ENCODE results near the gene PPP1CA. TPM values are rescaled to one million over a fixed set of nuclear protein-coding genes. Genes with fewer than 3 reads are reported as not detected.

The PPP1CA gene
- total RNA-seq, 1 donor from 2014 or later: 103 TPM

GRCh38 chr11:67392183-67392715, 9.4 kb downstream of the PPP1CA start:
- no peak for DNase-seq (ENCODE audit: low spot score in 2 of 2, unreplicated experiment in 2 of 2)
- H3K4me3 Mint-ChIP-seq: peak overlapping the region; percentile 79
- H3K27ac Mint-ChIP-seq: peak overlapping the region; percentile 82
- H3K9me3 Mint-ChIP-seq: no peaks in the 10 kb centered on the region
- peaks cover 28% of the 10 kb centered on the region for H3K4me1 Mint-ChIP-seq
- no peaks in the 10 kb centered on the region for H3K27me3 Mint-ChIP-seq (ENCODE audit: low read depth)
- no peak for TF ChIP-seq CTCF (IDR thresholded peaks at IDR 0.05; ENCODE audit: unreplicated experiment)
- H3K36me3 Mint-ChIP-seq: no peaks in the 10 kb centered on the region

DNA sequence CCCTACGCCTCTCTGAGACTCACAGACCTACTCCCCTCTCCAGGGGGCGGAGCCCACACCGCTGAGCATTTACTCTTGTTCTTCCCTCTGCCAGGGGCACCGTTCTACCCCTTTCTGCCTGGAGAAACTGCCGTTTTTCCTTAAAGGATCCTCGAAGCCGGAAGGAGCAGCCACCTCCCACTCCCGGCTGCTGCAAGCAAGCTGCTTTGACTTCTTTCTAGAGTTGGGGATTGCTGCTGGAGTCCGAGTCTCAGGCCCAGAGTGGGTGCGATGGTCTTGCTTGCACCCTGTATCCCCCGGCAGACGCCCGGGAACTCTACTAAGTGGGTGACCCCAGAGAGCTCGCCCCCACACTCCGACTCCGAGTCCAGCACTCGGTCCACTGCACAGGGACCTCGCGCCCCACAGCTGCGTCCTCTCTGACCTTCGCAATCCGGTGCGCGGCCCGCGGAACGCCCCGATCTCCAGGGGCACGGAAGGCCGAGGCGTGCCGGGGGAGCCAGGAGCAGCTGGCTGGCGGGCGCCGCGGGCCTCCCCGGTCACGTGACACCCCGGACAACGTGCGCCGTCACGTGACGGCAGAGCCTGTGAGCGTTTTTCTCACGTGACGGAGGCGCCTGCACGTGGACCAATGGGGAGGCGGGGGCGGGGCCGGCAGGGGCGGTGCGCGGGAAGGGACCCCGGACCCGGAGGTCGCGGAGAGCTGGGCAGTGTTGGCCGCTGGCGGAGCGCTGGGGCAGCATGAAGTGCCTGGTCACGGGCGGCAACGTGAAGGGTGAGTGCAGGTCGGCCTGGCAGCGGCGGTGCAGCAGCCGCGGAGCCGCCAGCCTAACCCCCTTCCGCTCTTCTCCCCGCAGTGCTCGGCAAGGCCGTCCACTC, 10.1 kb downstream of the PPP1CA start, which contains the start of gene RAD9A:
Gene RAD9A, plus strand, starts transcription at position 683 of the 879 bp plus-strand sequence. Its CDS starts 59 bp downstream, at position 742.
- Mint-ChIP-seq H3K27me3 (ENCODE audit: low read depth) (no peaks in the 10 kb centered on the region), H3K4me3 (peak within 1 kb of the TSS; percentile 79), H3K36me3 (no peaks in the 10 kb centered on the region), H3K4me1 (peaks cover 25% of the 10 kb centered on the region), H3K9me3 (no peaks in the 10 kb centered on the region), H3K27ac (peak within 1 kb of the TSS; percentile 96)
- DNase-seq (ENCODE audit: low spot score in 2 of 2, unreplicated experiment in 2 of 2): peak; percentile 90 to 93
- no peak for TF ChIP-seq CTCF (IDR thresholded peaks at IDR 0.05; ENCODE audit: unreplicated experiment)

GRCh38 chr11:67390947-67391303, 10.7 kb downstream of the PPP1CA start:
- TF ChIP-seq CTCF (IDR thresholded peaks at IDR 0.05; ENCODE audit: unreplicated experiment): no peak
- Mint-ChIP-seq H3K9me3 (no peaks in the 10 kb centered on the region), H3K27me3 (ENCODE audit: low read depth) (peaks cover under 1% of the 10 kb centered on the region), H3K4me3 (peak overlapping the region; percentile 79), H3K27ac (peak overlapping the region; percentile 96), H3K4me1 (peaks cover 25% of the 10 kb centered on the region), H3K36me3 (no peaks in the 10 kb centered on the region)
- no peak for DNase-seq (ENCODE audit: low spot score in 2 of 2, unreplicated experiment in 2 of 2)

DNA sequence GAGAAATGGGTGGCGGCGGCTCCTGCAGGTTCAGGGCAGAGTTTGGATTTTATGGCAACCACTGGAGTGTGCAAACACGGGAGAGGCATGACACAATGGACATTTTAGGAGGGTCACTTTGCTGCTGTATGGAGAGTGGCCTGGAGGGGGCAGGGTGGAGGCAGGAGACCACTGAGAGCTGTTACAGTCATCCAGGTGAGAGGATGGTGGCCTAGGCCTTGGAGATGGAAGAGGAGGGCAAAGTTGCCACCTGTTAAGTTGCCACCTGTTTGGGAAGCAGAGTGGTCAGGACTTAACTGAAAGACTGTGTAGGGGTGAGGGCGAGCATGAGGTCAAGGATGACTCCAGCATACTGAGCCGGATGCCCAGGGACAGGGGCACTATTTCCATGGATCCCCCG, 12.2 kb downstream of the PPP1CA start:
- Mint-ChIP-seq H3K27ac (peak overlapping the region; percentile 83), H3K4me1 (peaks cover 25% of the 10 kb centered on the region), H3K4me3 (peak overlapping the region; percentile 51), H3K36me3 (no peaks in the 10 kb centered on the region), H3K9me3 (no peaks in the 10 kb centered on the region), H3K27me3 (ENCODE audit: low read depth) (peaks cover 11% of the 10 kb centered on the region)
- peak; percentile 23 for TF ChIP-seq CTCF (IDR thresholded peaks at IDR 0.05; ENCODE audit: unreplicated experiment)
- no peak for DNase-seq (ENCODE audit: low spot score in 2 of 2, unreplicated experiment in 2 of 2)

DNA sequence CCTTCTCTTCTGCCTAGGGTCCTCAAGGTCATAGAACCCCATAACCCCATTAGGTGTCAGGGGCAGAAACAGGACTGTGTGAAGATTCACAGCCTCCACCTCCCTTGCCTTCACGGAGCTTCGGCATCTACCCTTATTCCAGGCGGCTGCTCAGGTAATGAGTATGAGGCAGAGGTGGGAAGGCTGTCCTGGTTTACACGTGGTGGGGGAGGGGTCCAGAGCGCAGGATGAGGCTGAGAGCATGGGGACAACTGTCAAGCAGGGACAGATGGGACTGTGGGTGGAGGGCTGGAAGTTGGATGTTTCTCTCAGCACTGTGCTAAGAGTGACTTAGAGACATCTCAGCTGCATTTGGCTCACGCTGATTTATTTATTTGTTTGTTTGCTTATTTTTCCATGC, 14.1 kb downstream of the PPP1CA start:
- no peak overlapping the region for H3K4me3 Mint-ChIP-seq
- no peak overlapping the region for H3K27ac Mint-ChIP-seq
- H3K36me3 Mint-ChIP-seq: no peaks in the 10 kb centered on the region
- H3K9me3 Mint-ChIP-seq: no peaks in the 10 kb centered on the region
- H3K4me1 Mint-ChIP-seq: peaks cover 22% of the 10 kb centered on the region
- no peak for TF ChIP-seq CTCF (IDR thresholded peaks at IDR 0.05; ENCODE audit: unreplicated experiment)
- no peak for DNase-seq (ENCODE audit: low spot score in 2 of 2, unreplicated experiment in 2 of 2)
- H3K27me3 Mint-ChIP-seq (ENCODE audit: low read depth): peaks cover 13% of the 10 kb centered on the region

Data from mesothelial cell of epicardium (in vitro differentiated cells).